Cardiac muscle cell (in vitro differentiated cells and primary cell): ENCODE measurements around the gene ESAM. TPM values are rescaled to one million over a fixed set of nuclear protein-coding genes. Genes with fewer than 3 reads are reported as not detected.

Experiments
- DNase-seq, 2 donors: peaks; one replicate each; pipeline versions ENCODE4 v3.0.0 to v3.0.0-alpha.2; 2010 to 2017; ENCODE audit warnings: low read depth in 1 of 2, low spot score in 1 of 2
- H3K27ac ChIP-seq: fragments of 200-600 bp; sonication (generic); 2 replicates; pipeline ENCODE4 v1.5.1; 2016
- H3K27me3 ChIP-seq: fragments of 200-600 bp; sonication (generic); 2 replicates; pipeline ENCODE4 v1.6.0; 2016; ENCODE audit warnings: control low read depth
- H3K36me3 ChIP-seq: fragments of 200-600 bp; sonication (generic); 2 replicates; pipeline ENCODE4 v1.5.1; 2016; ENCODE audit warnings: control low read depth
- H3K4me1 ChIP-seq: fragments of 200-600 bp; sonication (generic); 2 replicates; pipeline ENCODE4 v1.8.1; 2017; ENCODE audit warnings: low read depth, mild to moderate bottlenecking, mixed run types
- H3K4me3 ChIP-seq: fragments of 200-600 bp; sonication (generic); 2 replicates; pipeline ENCODE4 v1.5.1; 2016; ENCODE audit warnings: mild to moderate bottlenecking
- H3K9me3 ChIP-seq: fragments of 200-600 bp; sonication (generic); 2 replicates; pipeline ENCODE4 v1.5.1; 2017; ENCODE audit warnings: low read depth, mild to moderate bottlenecking, control low read depth
- CTCF ChIP-seq: IDR thresholded peaks from 2 replicates; pipeline ENCODE4 v1.5.1; 2012; ENCODE audit warnings: low read depth, mild to moderate bottlenecking, low read length
- polyA plus RNA-seq: library from polyadenylated mRNA; unstranded; fragments of >200 nt; fragmentation: Nextera tagmentation; extraction: Ambion mirVana; gene quantifications from 2 replicates; pipeline ENCODE4 v1.2.1, GENCODE V29; 2016
- total RNA-seq: library from RNA; depleted of rRNA; stranded (reverse); fragments of >200 nt; gene quantifications from 2 replicates; pipeline ENCODE4 v1.2.3, GENCODE V29; 2016

ESAM gene
- total and polyA plus RNA-seq, 2 experiments from 2014 or later = 1.8 to 3.3 TPM

DNA sequence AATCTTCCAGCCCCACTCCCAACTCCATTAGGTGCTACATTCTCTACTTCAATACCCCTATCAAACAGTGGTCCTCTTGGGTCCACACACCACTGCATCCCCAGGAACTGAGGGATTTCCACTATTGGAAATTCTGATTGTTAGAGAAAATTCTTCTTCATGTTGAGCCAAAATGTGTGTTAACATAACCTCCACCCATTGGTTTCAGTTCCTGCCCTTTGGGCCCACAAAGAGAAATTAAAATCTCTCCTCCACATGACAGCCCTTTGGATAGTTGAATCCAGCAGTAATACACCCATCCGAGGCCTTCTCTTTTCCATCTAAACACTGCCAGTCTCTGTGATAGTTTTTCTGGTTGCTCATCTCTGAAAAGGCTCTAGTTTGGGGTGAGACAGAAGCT, 12.2 kb downstream of the ESAM start:
- no peaks in the 10 kb centered on the region for H3K9me3 ChIP-seq
- H3K36me3 ChIP-seq = no peaks in the 10 kb centered on the region
- peaks cover 10% of the 10 kb centered on the region for H3K4me1 ChIP-seq
- peaks cover 100% of the 10 kb centered on the region for H3K27me3 ChIP-seq
- TF ChIP-seq CTCF = no peak
- H3K4me3 ChIP-seq = no peak overlapping the region
- no peak overlapping the region for H3K27ac ChIP-seq
- no peak for DNase-seq

DNA sequence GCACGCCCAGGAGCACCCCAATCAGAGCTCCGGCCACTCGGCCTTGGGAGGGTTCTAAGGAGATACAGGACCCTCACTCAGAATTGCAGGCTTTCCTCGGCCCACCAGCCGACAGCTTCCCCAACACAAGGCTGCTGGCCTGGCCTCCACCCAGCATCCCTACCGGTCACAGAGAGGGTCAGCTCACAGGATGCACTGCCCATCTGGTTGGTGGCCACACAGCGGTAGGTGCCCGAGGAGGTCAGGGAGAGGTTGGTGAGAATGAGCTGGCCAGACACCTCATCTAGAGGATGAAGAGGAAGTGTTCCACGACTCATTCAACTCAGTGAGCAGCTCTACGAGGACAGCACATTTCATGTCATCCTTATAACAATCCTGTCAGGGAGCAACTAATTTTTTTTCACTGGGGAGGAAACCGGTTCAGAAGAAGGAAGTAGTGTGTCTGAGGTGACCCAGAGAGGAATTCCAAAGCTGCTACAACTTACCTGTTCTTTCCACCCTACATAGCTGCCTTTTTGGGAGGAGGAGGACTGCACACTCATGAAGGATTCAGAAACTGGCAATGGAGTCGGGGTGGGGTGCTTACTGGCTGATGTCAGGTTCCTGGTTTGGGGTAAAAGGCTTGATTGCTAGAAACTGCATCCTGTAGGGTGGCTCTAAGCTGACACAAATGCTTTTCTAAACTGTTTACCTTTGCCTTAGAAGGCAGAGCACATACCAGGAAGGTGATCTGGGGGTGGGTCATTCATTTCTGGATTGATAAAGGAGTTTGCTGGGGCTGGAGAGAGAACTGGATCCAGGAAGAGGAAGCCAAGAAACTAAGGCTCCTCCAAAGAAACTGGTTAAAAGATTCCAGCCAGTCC, 13.4 kb downstream of the ESAM start:
- peaks cover 10% of the 10 kb centered on the region for H3K4me1 ChIP-seq
- peaks cover 100% of the 10 kb centered on the region for H3K27me3 ChIP-seq
- no peak for TF ChIP-seq CTCF
- no peak overlapping the region for H3K27ac ChIP-seq
- H3K4me3 ChIP-seq = no peak overlapping the region
- no peaks in the 10 kb centered on the region for H3K36me3 ChIP-seq
- DNase-seq = no peak
- no peaks in the 10 kb centered on the region for H3K9me3 ChIP-seq

GRCh38 chr11:124748100-124748418, 14.0 kb downstream of the ESAM start:
- peaks cover 100% of the 10 kb centered on the region for H3K27me3 ChIP-seq
- H3K4me1 ChIP-seq = peaks cover 10% of the 10 kb centered on the region
- H3K36me3 ChIP-seq = no peaks in the 10 kb centered on the region
- no peak for TF ChIP-seq CTCF
- no peak overlapping the region for H3K27ac ChIP-seq
- DNase-seq = no peak
- no peak overlapping the region for H3K4me3 ChIP-seq
- no peaks in the 10 kb centered on the region for H3K9me3 ChIP-seq

DNA sequence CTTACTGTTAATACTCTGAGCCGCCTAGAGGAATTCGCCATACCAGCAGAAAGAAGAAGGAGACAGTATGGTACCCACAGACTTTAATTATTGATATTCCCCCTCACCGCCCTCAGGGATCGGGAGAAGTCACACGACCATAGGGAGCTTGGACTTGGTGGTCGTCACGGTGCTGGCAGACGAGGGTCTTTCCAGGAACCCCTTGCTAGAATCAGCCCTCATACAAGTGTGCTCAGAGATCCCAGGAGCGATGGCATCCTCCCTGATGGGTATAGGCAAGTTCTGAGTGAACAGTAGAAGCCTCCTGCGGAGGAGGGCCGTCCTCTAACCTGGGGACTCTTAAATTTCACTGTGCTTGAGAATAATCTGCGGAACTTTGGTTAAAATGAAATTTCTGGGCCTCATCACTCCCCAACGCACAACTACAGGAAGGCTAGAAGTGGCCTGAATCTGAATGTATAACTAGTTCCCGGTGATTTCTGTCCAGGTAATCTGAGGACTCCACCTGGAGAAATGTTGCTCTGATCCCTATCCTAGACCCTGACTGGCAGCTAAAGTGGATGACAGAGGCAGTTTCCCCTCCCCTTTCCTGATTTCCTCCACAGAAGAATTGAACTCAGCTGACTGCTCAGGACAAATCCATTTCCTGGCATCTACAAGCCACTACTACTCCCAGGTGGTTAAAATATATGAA, 14.5 kb downstream of the ESAM start:
- H3K4me1 ChIP-seq = peaks cover 10% of the 10 kb centered on the region
- no peak overlapping the region for H3K4me3 ChIP-seq
- H3K27ac ChIP-seq = no peak overlapping the region
- no peak for DNase-seq
- no peaks in the 10 kb centered on the region for H3K9me3 ChIP-seq
- peaks cover 100% of the 10 kb centered on the region for H3K27me3 ChIP-seq
- TF ChIP-seq CTCF = no peak
- H3K36me3 ChIP-seq = no peaks in the 10 kb centered on the region

DNA sequence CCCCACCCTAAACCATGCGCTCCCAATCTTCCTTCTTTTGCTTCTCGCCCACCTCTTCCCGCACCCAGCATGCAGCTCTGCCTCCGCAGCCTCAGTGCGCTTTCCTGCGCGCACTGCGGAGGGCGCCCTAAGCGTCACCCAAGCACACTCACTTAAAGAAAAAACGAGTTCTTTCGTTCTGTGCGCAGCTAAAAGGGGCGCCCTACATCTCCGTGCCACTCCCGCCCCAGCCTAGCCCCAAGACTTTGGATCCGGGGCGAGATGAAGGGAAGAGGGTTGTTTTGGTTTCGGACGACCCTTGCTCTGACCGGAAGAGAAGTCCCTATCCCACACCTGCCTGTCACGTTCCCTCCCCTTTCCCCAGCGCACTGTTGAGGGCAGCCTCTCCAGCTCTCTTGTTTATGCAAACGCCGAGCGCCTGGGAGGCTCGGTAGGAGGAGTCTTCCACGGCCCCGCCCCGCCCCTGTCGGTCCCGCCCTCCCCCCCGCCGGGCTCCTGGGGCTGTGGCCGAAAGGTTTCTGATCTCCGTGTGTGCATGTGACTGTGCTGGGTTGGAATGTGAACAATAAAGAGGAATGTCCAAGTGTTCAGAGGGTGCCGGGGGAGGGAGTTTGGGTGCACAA, 15.4 kb downstream of the ESAM start:
- Histone ChIP-seq H3K27ac (no peak overlapping the region), H3K4me1 (peaks cover 10% of the 10 kb centered on the region), H3K9me3 (no peaks in the 10 kb centered on the region), H3K4me3 (peak overlapping the region; percentile 33), H3K36me3 (no peaks in the 10 kb centered on the region), H3K27me3 (peaks cover 100% of the 10 kb centered on the region)
- peak; percentile 55 for TF ChIP-seq CTCF
- DNase-seq = peak; percentile 79 to 81
